PFSK-1 (cell line): ENCODE measurements around the gene ARHGAP42.

Experiments
- FOXP2 ChIP-seq: optimal IDR thresholded peaks from 2 replicates; pipeline ENCODE3; 2011; ENCODE audit warnings: borderline replicate concordance, control low read depth, inconsistent platforms; ENCODE audit not compliant: insufficient read depth; ENCODE audit errors: extremely low read length, extremely low read depth
- POLR2AphosphoS5 ChIP-seq: IDR thresholded peaks from 2 replicates; pipeline ENCODE4 v1.6.1; 2012; ENCODE audit warnings: low read depth, mild to moderate bottlenecking, control low read depth, low read length, moderate library complexity
- SIN3A ChIP-seq: IDR thresholded peaks from 2 replicates; pipeline ENCODE4 v1.6.1; 2012; ENCODE audit warnings: mild to moderate bottlenecking, low read length, moderate library complexity, borderline replicate concordance; ENCODE audit not compliant: insufficient read depth
- TAF1 ChIP-seq: IDR thresholded peaks from 2 replicates; pipeline ENCODE4 v1.6.1; 2012; ENCODE audit warnings: low read length, control low read depth, borderline replicate concordance; ENCODE audit not compliant: insufficient read depth
- TF ChIP-seq, protein P1 (sequence below), 2 experiments: IDR thresholded peaks; 2 replicates each; pipeline versions ENCODE4 v1.6.1 to v1.8.0; 2011 to 2012; ENCODE audit warnings: low read depth in 2 of 2, low read length in 2 of 2, control low read depth in 1 of 2, inconsistent platforms in 1 of 2, mild to moderate bottlenecking in 1 of 2, moderate library complexity in 1 of 2; ENCODE audit not compliant: insufficient read depth in 1 of 2

Gene ARHGAP42

DNA sequence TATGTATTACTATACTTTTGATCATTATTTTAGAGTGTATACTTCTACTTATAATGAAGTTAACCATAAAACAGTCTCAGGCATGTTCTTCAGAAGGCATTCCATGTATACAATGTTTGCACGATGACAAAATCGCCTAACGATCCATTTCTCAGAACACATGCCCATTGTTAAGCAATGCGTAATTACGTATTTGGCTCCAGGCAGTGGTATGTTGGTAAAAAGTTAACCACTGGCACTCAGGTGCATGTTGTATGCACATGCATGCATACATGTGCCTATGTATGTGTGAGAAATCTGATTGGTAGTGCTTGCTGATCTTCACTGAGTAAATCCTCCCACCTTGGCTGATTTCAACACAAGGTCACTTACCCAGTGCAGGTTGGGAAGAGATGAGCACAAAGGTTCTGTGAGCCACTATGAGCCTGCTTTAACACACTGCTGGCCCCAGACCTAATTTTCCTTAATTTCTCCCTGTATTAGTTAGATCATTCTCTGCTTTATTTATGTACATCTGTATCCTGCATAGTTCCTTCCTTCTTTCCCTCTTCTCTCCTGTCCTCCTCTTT is 164.6 kb downstream of the ARHGAP42 start:
- TF ChIP-seq SIN3A (no peak), FOXP2 (no peak), TAF1 (no peak), POLR2AphosphoS5 (no peak)
- TF ChIP-seq, protein P1, sequence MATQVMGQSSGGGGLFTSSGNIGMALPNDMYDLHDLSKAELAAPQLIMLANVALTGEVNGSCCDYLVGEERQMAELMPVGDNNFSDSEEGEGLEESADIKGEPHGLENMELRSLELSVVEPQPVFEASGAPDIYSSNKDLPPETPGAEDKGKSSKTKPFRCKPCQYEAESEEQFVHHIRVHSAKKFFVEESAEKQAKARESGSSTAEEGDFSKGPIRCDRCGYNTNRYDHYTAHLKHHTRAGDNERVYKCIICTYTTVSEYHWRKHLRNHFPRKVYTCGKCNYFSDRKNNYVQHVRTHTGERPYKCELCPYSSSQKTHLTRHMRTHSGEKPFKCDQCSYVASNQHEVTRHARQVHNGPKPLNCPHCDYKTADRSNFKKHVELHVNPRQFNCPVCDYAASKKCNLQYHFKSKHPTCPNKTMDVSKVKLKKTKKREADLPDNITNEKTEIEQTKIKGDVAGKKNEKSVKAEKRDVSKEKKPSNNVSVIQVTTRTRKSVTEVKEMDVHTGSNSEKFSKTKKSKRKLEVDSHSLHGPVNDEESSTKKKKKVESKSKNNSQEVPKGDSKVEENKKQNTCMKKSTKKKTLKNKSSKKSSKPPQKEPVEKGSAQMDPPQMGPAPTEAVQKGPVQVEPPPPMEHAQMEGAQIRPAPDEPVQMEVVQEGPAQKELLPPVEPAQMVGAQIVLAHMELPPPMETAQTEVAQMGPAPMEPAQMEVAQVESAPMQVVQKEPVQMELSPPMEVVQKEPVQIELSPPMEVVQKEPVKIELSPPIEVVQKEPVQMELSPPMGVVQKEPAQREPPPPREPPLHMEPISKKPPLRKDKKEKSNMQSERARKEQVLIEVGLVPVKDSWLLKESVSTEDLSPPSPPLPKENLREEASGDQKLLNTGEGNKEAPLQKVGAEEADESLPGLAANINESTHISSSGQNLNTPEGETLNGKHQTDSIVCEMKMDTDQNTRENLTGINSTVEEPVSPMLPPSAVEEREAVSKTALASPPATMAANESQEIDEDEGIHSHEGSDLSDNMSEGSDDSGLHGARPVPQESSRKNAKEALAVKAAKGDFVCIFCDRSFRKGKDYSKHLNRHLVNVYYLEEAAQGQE (IDR thresholded peaks at IDR 0.05; ENCODE audit: insufficient read depth in 1 of 2, low read depth in 2 of 2, low read length in 2 of 2), result no peak

DNA sequence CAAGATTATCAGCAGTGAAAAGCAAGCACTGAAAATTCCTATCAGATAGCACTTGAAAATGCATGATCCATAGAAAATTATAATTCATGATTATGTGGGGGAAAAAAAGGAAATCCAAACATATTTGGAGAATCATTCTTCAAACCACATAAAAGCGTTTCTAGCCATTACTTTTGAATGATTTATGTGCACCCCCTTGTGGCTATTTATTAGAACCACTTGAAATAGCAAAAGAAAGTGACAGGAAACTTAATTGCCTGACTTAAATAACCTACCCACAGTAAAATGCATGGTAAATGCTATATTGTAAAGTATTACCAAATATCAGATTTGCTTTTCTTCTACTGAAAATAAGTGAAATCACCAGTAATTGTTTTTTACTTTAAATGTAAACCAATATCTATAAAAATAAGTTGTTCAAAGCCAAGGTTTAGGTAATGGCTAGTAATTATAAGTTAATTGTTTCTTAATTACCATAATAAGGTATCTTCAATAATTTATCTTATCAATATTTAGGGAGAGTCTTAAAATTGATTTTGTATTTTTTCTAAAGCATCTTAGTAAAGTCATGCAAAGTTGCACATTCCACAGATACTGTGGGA is 168.5 kb downstream of the ARHGAP42 start:
- TF ChIP-seq TAF1 (no peak), FOXP2 (no peak), POLR2AphosphoS5 (no peak)
- TF ChIP-seq, protein P1 (IDR thresholded peaks at IDR 0.05; ENCODE audit: insufficient read depth in 1 of 2, low read depth in 2 of 2, low read length in 2 of 2), result no peak

DNA sequence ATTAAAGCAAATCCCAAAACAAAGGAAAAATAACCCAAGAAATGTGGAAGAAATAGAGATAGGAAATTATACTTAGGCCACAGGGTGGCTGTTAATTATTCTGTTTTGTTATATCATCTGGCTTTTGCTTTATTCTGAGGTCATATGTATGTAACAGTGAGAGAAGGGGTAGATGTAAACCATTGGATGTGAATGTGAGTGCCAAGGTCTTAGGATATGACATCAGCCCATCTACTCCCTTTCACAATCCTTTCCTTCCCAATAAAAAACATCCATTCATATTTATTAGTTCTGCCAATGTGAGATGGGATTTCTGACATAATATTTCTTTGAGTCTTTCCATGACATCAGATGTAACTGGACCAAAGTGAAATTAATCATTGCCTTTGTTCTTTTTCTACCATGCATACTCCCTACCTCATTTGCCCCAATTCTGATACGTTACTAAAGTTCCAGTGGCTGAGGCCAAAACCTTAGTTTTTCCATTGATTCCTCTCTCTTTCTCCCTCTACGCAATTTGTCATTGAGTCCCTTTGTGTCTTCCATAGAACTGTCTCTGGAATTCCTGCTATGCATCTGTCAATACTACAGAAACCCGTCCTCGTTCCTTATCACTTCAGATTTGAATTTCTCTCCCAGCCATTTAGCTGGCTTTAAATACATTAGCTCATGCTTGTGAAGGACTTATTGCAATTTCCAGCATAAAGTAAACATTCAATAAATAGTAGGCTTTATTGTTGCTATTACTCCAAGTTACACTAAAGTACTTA is 170.3 kb downstream of the ARHGAP42 start:
- no peak for TF ChIP-seq POLR2AphosphoS5
- TF ChIP-seq, protein P1 (IDR thresholded peaks at IDR 0.05; ENCODE audit: insufficient read depth in 1 of 2, low read depth in 2 of 2, low read length in 2 of 2), result no peak
- no peak for TF ChIP-seq SIN3A
- TF ChIP-seq FOXP2, result no peak
- no peak for TF ChIP-seq TAF1

GRCh38 chr11:100860318-100861155 is 173.4 kb downstream of the ARHGAP42 start:
- TF ChIP-seq POLR2AphosphoS5, result no peak
- TF ChIP-seq SIN3A, result no peak
- TF ChIP-seq, protein P1 (IDR thresholded peaks at IDR 0.05; ENCODE audit: insufficient read depth in 1 of 2, low read depth in 2 of 2, low read length in 2 of 2), result no peak
- no peak for TF ChIP-seq FOXP2
- no peak for TF ChIP-seq TAF1
